GM19395 (cell line): ENCODE data around the gene PLCB1.

Source experiments
- ATAC-seq: cut with Tn5 transposase; IDR thresholded peaks from one replicate; pipeline ENCODE4 v1.9.1; 2021; ENCODE audit warnings: mild to moderate bottlenecking, moderate library complexity; ENCODE audit not compliant: unreplicated experiment

PLCB1 gene

GRCh38 chr20:8293750-8294149 lies 161.7 kb downstream of the PLCB1 start:
- ATAC-seq, result no peak

GRCh38 chr20:8296536-8296935 lies 164.5 kb downstream of the PLCB1 start:
- ATAC-seq, result no peak

GRCh38 chr20:8298426-8299043 lies 166.5 kb downstream of the PLCB1 start:
- no peak for ATAC-seq

- no peak for ATAC-seq
Observed at GRCh38 chr20:8299921-8300320, 167.9 kb downstream of the PLCB1 start.

- no peak for ATAC-seq
Observed at GRCh38 chr20:8301655-8302054, 169.6 kb downstream of the PLCB1 start.

- ATAC-seq, result no peak
Observed at GRCh38 chr20:8303651-8304050, 171.6 kb downstream of the PLCB1 start.

GRCh38 chr20:8304124-8304816 lies 172.2 kb downstream of the PLCB1 start:
- no peak for ATAC-seq

- peak; percentile 94 for ATAC-seq
Observed at GRCh38 chr20:8305449-8305978, 173.4 kb downstream of the PLCB1 start.

- ATAC-seq, result no peak
Observed at GRCh38 chr20:8306937-8307336, 174.9 kb downstream of the PLCB1 start.

- ATAC-seq, result no peak
Observed at GRCh38 chr20:8309634-8310033, 177.6 kb downstream of the PLCB1 start.

- no peak for ATAC-seq
Observed at GRCh38 chr20:8310618-8311017, 178.6 kb downstream of the PLCB1 start.

GRCh38 chr20:8313073-8313472 lies 181.0 kb downstream of the PLCB1 start:
- ATAC-seq, result no peak

GRCh38 chr20:8315639-8316573 lies 183.8 kb downstream of the PLCB1 start:
- no peak for ATAC-seq

GRCh38 chr20:8317448-8317847 lies 185.4 kb downstream of the PLCB1 start:
- ATAC-seq, result no peak

- no peak for ATAC-seq
Observed at GRCh38 chr20:8318965-8319625, 187.0 kb downstream of the PLCB1 start.

- ATAC-seq, result no peak
Observed at GRCh38 chr20:8320306-8320705, 188.2 kb downstream of the PLCB1 start.

GRCh38 chr20:8321001-8321400 lies 188.9 kb downstream of the PLCB1 start:
- no peak for ATAC-seq

- no peak for ATAC-seq
Observed at GRCh38 chr20:8322662-8323217, 190.7 kb downstream of the PLCB1 start.

GRCh38 chr20:8326191-8326590 lies 194.1 kb downstream of the PLCB1 start:
- no peak for ATAC-seq

GRCh38 chr20:8326899-8327298 lies 194.8 kb downstream of the PLCB1 start:
- no peak for ATAC-seq

GRCh38 chr20:8328189-8328588 lies 196.1 kb downstream of the PLCB1 start:
- no peak for ATAC-seq
